GM12878 (cell line): ENCODE measurements around the gene TIMM50. TPM values are rescaled to one million over a fixed set of nuclear protein-coding genes. Genes with fewer than 3 reads are reported as not detected.

Source experiments
- ATAC-seq: fragments of 200-7000 bp; cut with Tn5 transposase; 3 replicates; pipeline ENCODE4 v1.9.1; 2020; ENCODE audit warnings: mild to moderate bottlenecking, moderate library complexity
- BruUV-seq: library from RNA; stranded (reverse); fragments of 400-500 nt; replicated peaks from 2 replicates; lab custom pipeline; 2021; lab: Mats Ljungman, UMichigan
- CTCF ChIA-PET: fragments of 300-600 bp; sonication (Branson Sonifier 250); formaldehyde crosslinking; extraction: SDS; loops from one replicate; lab custom pipeline; 2021; ENCODE audit warnings: inconsistent platforms; lab: Yijun Ruan, JAX
- POLR2A ChIA-PET: fragments of 350-600 bp; formaldehyde crosslinking; extraction: SDS; loops from one replicate; lab custom pipeline; 2021; ENCODE audit warnings: inconsistent platforms; lab: Charles Lee
- RAD21 ChIA-PET: fragments of 300-600 bp; sonication (Branson Sonifier 250); formaldehyde crosslinking; loops from one replicate; lab custom pipeline; 2023; ENCODE audit warnings: antibody characterized with exemption; ENCODE audit not compliant: unreplicated experiment; lab: Charles Lee
- SMC1A ChIA-PET: fragments of 300-600 bp; sonication (Branson Sonifier 250); formaldehyde crosslinking; loops from one replicate; lab custom pipeline; 2023; ENCODE audit not compliant: unreplicated experiment, uncharacterized antibody; lab: Charles Lee
- DNase-seq: peaks from one replicate; pipeline ENCODE4 v3.0.0-alpha.2; 2011; ENCODE audit warnings: low read depth, low spot score
- FAIRE-seq: peaks from 3 replicates; lab custom pipeline; 2011; peaks lifted over from hg19 to GRCh38; lab: Jason Lieb, UNC
- H2AFZ ChIP-seq: 2 replicates; pipeline ENCODE4 v1.6.0; 2011; ENCODE audit warnings: low read depth, low read length, control low read depth; ENCODE audit not compliant: control insufficient read depth
- H3K27ac ChIP-seq: 2 replicates; pipeline ENCODE4 v1.5.1; 2011; ENCODE audit warnings: control low read depth; ENCODE audit not compliant: control insufficient read depth, insufficient read depth
- H3K27me3 ChIP-seq, 2 experiments: replicated peaks in 1 of 2; 2 replicates each; pipeline versions ENCODE4 v1.6.0 to v1.6.1; 2011; ENCODE audit warnings: low read length in 1 of 2; ENCODE audit not compliant: control insufficient read depth in 2 of 2, insufficient read depth in 2 of 2
- H3K36me3 ChIP-seq, 2 experiments: 2 replicates each; pipeline ENCODE4 v1.5.1; 2011; ENCODE audit warnings: low read length in 1 of 2; ENCODE audit not compliant: control insufficient read depth in 2 of 2, insufficient read depth in 2 of 2
- H3K4me1 ChIP-seq: 2 replicates; pipeline ENCODE4 v1.6.1; 2011; ENCODE audit warnings: mild to moderate bottlenecking, low read length, moderate library complexity, mixed read lengths; ENCODE audit not compliant: control insufficient read depth, insufficient read depth
- H3K4me2 ChIP-seq: 2 replicates; pipeline ENCODE4 v1.6.0; 2011; ENCODE audit warnings: control low read depth; ENCODE audit not compliant: control insufficient read depth, insufficient read depth
- H3K4me3 ChIP-seq: fragments of 200-600 bp; sonication (generic); 2 replicates; pipeline ENCODE4 v1.5.1; 2016
- H3K79me2 ChIP-seq: 2 replicates; pipeline ENCODE4 v1.6.0; 2011; ENCODE audit warnings: low read length; ENCODE audit not compliant: control insufficient read depth, insufficient read depth
- H3K9ac ChIP-seq: 2 replicates; pipeline ENCODE4 v1.8.0; 2011; ENCODE audit warnings: low read length, control low read depth, mixed read lengths; ENCODE audit not compliant: control insufficient read depth, insufficient read depth
- H3K9me3 ChIP-seq: replicated peaks from 3 replicates; pipeline ENCODE4 v1.5.1; 2011; ENCODE audit warnings: mild to moderate bottlenecking, low read length; ENCODE audit not compliant: control insufficient read depth, insufficient read depth
- H4K20me1 ChIP-seq: 2 replicates; pipeline ENCODE4 v1.6.0; 2011; ENCODE audit not compliant: control insufficient read depth, insufficient read depth
- BACH1 ChIP-seq: fragments of 450-650 bp; IDR thresholded peaks from 2 replicates; pipeline ENCODE4 v1.6.1; 2017; ENCODE audit warnings: mild to moderate bottlenecking, borderline replicate concordance
- JUNB ChIP-seq: IDR thresholded peaks from 2 replicates; pipeline ENCODE4 v1.6.1; 2016; ENCODE audit warnings: antibody characterized with exemption, mild to moderate bottlenecking
- RELA ChIP-seq: fragments of 450-650 bp; IDR thresholded peaks from 2 replicates; pipeline ENCODE4 v1.8.0; 2014; ENCODE audit warnings: borderline replicate concordance; ENCODE audit not compliant: partially characterized antibody
- TBL1XR1 ChIP-seq: IDR thresholded peaks from 2 replicates; pipeline ENCODE4 v1.6.1; 2012; ENCODE audit warnings: low read depth, low read length, improper control_type of control experiment
- YBX1 ChIP-seq: fragments of 450-650 bp; IDR thresholded peaks from 2 replicates; pipeline ENCODE4 v1.6.1; 2016; ENCODE audit warnings: antibody characterized with exemption
- YY1 ChIP-seq: IDR thresholded peaks from 2 replicates; pipeline ENCODE4 v1.6.1; 2011; ENCODE audit warnings: low read depth, mild to moderate bottlenecking, low read length
- ZNF622 ChIP-seq: fragments of 450-650 bp; IDR thresholded peaks from 2 replicates; pipeline ENCODE4 v1.6.1; 2017; ENCODE audit warnings: mild to moderate bottlenecking, inconsistent platforms
- WGBS: methylation state at CpG from one replicate; pipeline ENCODE4 v1.1.6; 2016; ENCODE audit warnings: low lambda C conversion rate; ENCODE audit not compliant: insufficient replicate concordance, insufficient coverage; ENCODE audit errors: missing lambda C conversion rate; 5-methylcytosine and 5-hydroxymethylcytosine counted together
- in situ Hi-C: fragments of 300-500 bp; cut with MboI; formaldehyde crosslinking; loops from 9 replicates; pipeline ENCODE4 v1.14.3; 2018; ENCODE audit warnings: mixed read lengths
- intact Hi-C: fragments of 100-400 bp; cut with micrococcal nuclease; formaldehyde crosslinking; loops from one replicate; pipeline ENCODE4 v1.14.2; 2022; ENCODE audit not compliant: unreplicated experiment
- polyA plus RNA-seq, 11 experiments: library from polyadenylated mRNA; depleted of rRNA in 4 of 11; unstranded in 6 of 11; stranded (reverse) in 5 of 11; fragments of >200 nt; fragmentation: Nextera tagmentation in 4 of 11; fragmentation: Illumina TruSeq in 1 of 11; extraction: Ambion mirVana in 4 of 11; extraction: Trizol in 1 of 11; gene quantifications; 1 replicate in 1 of 11; 2 replicates in 10 of 11; pipeline versions ENCODE4 v1.2.1 to v1.2.3, GENCODE V29; 2011 to 2016; ENCODE audit warnings: inconsistent platforms in 2 of 11, missing spikeins in 2 of 11, low read depth in 1 of 11
- total RNA-seq, 4 experiments: library from RNA; depleted of rRNA in 3 of 4; stranded (reverse); fragments of >200 nt in 3 of 4; fragmentation: Illumina TruSeq in 1 of 4; extraction: Trizol in 1 of 4; gene quantifications; 2 replicates each; pipeline versions ENCODE4 v1.2.1 to v1.2.3, GENCODE V29; 2013 to 2021
- TF ChIP-seq, protein P1 (sequence below): fragments of 450-650 bp; IDR thresholded peaks from 2 replicates; pipeline ENCODE4 v1.6.1; 2016; ENCODE audit warnings: mild to moderate bottlenecking, moderate library complexity, borderline replicate concordance
- TF ChIP-seq, protein P2 (sequence below): fragments of 150-350 bp; IDR thresholded peaks from 2 replicates; pipeline ENCODE4 v1.6.1; 2016; ENCODE audit warnings: low read depth, low read length

Gene TIMM50
- total and polyA plus RNA-seq, 10 of the 15 experiments (the other 5 are each of a cell fraction or from before 2014, with no cell fraction given), result 15.6 to 146 (median 101) TPM

- DNase-seq (no peak), ATAC-seq (no peak)
- TF ChIP-seq, protein P1, sequence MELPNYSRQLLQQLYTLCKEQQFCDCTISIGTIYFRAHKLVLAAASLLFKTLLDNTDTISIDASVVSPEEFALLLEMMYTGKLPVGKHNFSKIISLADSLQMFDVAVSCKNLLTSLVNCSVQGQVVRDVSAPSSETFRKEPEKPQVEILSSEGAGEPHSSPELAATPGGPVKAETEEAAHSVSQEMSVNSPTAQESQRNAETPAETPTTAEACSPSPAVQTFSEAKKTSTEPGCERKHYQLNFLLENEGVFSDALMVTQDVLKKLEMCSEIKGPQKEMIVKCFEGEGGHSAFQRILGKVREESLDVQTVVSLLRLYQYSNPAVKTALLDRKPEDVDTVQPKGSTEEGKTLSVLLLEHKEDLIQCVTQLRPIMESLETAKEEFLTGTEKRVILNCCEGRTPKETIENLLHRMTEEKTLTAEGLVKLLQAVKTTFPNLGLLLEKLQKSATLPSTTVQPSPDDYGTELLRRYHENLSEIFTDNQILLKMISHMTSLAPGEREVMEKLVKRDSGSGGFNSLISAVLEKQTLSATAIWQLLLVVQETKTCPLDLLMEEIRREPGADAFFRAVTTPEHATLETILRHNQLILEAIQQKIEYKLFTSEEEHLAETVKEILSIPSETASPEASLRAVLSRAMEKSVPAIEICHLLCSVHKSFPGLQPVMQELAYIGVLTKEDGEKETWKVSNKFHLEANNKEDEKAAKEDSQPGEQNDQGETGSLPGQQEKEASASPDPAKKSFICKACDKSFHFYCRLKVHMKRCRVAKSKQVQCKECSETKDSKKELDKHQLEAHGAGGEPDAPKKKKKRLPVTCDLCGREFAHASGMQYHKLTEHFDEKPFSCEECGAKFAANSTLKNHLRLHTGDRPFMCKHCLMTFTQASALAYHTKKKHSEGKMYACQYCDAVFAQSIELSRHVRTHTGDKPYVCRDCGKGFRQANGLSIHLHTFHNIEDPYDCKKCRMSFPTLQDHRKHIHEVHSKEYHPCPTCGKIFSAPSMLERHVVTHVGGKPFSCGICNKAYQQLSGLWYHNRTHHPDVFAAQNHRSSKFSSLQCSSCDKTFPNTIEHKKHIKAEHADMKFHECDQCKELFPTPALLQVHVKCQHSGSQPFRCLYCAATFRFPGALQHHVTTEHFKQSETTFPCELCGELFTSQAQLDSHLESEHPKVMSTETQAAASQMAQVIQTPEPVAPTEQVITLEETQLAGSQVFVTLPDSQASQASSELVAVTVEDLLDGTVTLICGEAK, result no peak
- TF ChIP-seq YY1 (no peak), TBL1XR1 (no peak), BACH1 (no peak), ZNF622 (no peak), JUNB (no peak), RELA (no peak), YBX1 (no peak)
- TF ChIP-seq, protein P2, sequence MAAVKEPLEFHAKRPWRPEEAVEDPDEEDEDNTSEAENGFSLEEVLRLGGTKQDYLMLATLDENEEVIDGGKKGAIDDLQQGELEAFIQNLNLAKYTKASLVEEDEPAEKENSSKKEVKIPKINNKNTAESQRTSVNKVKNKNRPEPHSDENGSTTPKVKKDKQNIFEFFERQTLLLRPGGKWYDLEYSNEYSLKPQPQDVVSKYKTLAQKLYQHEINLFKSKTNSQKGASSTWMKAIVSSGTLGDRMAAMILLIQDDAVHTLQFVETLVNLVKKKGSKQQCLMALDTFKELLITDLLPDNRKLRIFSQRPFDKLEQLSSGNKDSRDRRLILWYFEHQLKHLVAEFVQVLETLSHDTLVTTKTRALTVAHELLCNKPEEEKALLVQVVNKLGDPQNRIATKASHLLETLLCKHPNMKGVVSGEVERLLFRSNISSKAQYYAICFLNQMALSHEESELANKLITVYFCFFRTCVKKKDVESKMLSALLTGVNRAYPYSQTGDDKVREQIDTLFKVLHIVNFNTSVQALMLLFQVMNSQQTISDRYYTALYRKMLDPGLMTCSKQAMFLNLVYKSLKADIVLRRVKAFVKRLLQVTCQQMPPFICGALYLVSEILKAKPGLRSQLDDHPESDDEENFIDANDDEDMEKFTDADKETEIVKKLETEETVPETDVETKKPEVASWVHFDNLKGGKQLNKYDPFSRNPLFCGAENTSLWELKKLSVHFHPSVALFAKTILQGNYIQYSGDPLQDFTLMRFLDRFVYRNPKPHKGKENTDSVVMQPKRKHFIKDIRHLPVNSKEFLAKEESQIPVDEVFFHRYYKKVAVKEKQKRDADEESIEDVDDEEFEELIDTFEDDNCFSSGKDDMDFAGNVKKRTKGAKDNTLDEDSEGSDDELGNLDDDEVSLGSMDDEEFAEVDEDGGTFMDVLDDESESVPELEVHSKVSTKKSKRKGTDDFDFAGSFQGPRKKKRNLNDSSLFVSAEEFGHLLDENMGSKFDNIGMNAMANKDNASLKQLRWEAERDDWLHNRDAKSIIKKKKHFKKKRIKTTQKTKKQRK, result no peak
These were observed 8.7 kb upstream of the TIMM50 start for GRCh38 chr19:39471756-39472536.

More at GRCh38 chr19:39471756-39472536, 8.7 kb upstream of the TIMM50 start:
- no peaks in the 10 kb centered on the region for H3K27me3 ChIP-seq
- FAIRE-seq, result no peak
- no TSS peak for BruUV-seq
- H3K4me3 ChIP-seq, result no peak overlapping the region
- WGBS, result 62% methylated on average over 8 of the region's 8 CpGs
- no peaks in the 10 kb centered on the region for H3K4me1 ChIP-seq
- no peaks in the 10 kb centered on the region for H4K20me1 ChIP-seq
- no peak overlapping the region for H3K9ac ChIP-seq
- no peaks in the 10 kb centered on the region for H3K79me2 ChIP-seq
- peaks cover 44 to 74% of the 10 kb centered on the region in 2 experiments for H3K36me3 ChIP-seq
- ChIA-PET CTCF (interaction anchor here (1.1 kb wide), 1 partner anchor 64 kb away, joined by 3 read pairs; no protein-coding TSS in a partner anchor), SMC1A (no interaction called here), RAD21 (interaction anchor here (0.7 kb wide), 1 partner anchor 9 kb away, joined by 3 read pairs; the partner anchor contains the start of gene TIMM50), POLR2A (no interaction called here)
- intact Hi-C loops (no loop called here), in situ Hi-C loops (no loop called here)
- no peak overlapping the region for H3K4me2 ChIP-seq
- H3K9me3 ChIP-seq, result no peaks in the 10 kb centered on the region
- no peak overlapping the region for H3K27ac ChIP-seq
- no peak overlapping the region for H2AFZ ChIP-seq
